ENCODE results near the gene ODR4. TPM values are rescaled to one million over a fixed set of nuclear protein-coding genes. Genes with fewer than 3 reads are reported as not detected.
A peak's percentile ranks its signal among the peaks of the same experiment; 100 is the strongest.

Gene ODR4
- total RNA-seq, 2 experiments from 2014 or later, result 15.9 to 16.0 TPM

DNA sequence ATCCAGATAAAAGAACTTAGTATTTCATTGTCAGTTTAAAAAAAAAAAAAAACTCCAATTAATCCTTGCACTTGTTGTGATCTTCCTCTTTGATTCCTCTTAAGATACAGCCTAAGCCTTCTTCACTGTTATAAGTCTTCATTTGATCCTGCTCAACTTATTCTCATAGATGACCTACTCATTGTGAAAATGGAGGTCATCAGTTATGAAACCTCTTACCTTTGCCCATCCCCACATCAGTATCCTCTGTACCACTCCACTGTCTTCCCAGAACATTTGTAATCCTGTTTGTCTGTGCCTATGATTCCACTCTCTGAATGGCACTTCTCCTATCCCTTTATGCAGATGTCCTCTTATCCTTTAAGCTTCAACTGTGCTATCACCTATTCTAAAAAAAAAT, 28.0 kb downstream of the ODR4 start:
- peaks cover 20% of the 10 kb centered on the region for H3K36me3 Mint-ChIP-seq
- H3K27me3 Mint-ChIP-seq, result no peaks in the 10 kb centered on the region
- H3K9me3 Mint-ChIP-seq, result no peaks in the 10 kb centered on the region
- no peak overlapping the region for H3K4me3 Mint-ChIP-seq
- peaks cover 2% of the 10 kb centered on the region for H3K4me1 Mint-ChIP-seq
- DNase-seq, result no peak
- H3K27ac Mint-ChIP-seq, result no peak overlapping the region

GRCh38 chr1:186404454-186405051, 28.9 kb downstream of the ODR4 start:
- Mint-ChIP-seq H3K27ac (no peak overlapping the region), H3K9me3 (no peaks in the 10 kb centered on the region), H3K4me1 (peaks cover 2% of the 10 kb centered on the region), H3K27me3 (no peaks in the 10 kb centered on the region), H3K4me3 (no peak overlapping the region), H3K36me3 (peaks cover 17% of the 10 kb centered on the region)
- no peak for DNase-seq

DNA sequence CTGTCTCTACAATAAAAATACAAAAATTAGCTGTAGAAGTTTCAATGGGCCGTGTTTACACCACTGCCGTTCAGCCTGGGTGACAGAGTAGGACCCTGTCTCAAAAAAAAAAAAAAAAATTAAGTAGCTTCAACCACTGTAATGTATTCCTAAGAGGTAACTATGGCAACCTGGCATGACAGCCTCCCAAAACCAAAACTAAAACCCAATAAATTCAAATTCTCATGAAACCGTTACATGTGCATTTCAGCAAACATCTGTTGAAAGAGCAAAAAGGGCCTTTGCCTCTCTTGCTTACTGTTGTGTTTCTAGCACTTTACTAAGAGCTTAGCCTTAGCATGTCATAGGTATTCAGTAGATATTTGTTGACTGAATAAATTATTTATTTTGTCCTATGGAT, 33.5 kb downstream of the ODR4 start:
- Mint-ChIP-seq H3K27ac (no peak overlapping the region), H3K27me3 (no peaks in the 10 kb centered on the region), H3K4me3 (no peak overlapping the region), H3K9me3 (no peaks in the 10 kb centered on the region), H3K4me1 (peaks cover 2% of the 10 kb centered on the region), H3K36me3 (peaks cover 7% of the 10 kb centered on the region)
- DNase-seq, result no peak

- H3K27ac Mint-ChIP-seq, result no peak overlapping the region
- H3K4me3 Mint-ChIP-seq, result no peak overlapping the region
- no peaks in the 10 kb centered on the region for H3K9me3 Mint-ChIP-seq
- H3K36me3 Mint-ChIP-seq, result peaks cover 3% of the 10 kb centered on the region
- DNase-seq, result no peak
- no peaks in the 10 kb centered on the region for H3K27me3 Mint-ChIP-seq
- no peaks in the 10 kb centered on the region for H3K4me1 Mint-ChIP-seq
These were observed 37.7 kb downstream of the ODR4 start for GRCh38 chr1:186413319-186413718.

- Mint-ChIP-seq H3K36me3 (peaks cover 19% of the 10 kb centered on the region), H3K9me3 (no peaks in the 10 kb centered on the region), H3K27ac (no peak overlapping the region), H3K4me1 (peaks cover 6% of the 10 kb centered on the region), H3K27me3 (no peaks in the 10 kb centered on the region), H3K4me3 (no peak overlapping the region)
- DNase-seq, result no peak
These were observed 42.9 kb downstream of the ODR4 start for GRCh38 chr1:186418503-186418902.

GRCh38 chr1:186420311-186420710, 44.7 kb downstream of the ODR4 start:
- H3K4me1 Mint-ChIP-seq, result peaks cover 6% of the 10 kb centered on the region
- no peak overlapping the region for H3K4me3 Mint-ChIP-seq
- no peak overlapping the region for H3K27ac Mint-ChIP-seq

GRCh38 chr1:186420923-186421322, 45.3 kb downstream of the ODR4 start:
- Mint-ChIP-seq H3K9me3 (no peaks in the 10 kb centered on the region), H3K27me3 (no peaks in the 10 kb centered on the region), H3K4me1 (peaks cover 6% of the 10 kb centered on the region), H3K27ac (peak overlapping the region; percentile 67), H3K36me3 (peaks cover 21% of the 10 kb centered on the region), H3K4me3 (no peak overlapping the region)
- DNase-seq, result no peak

More at GRCh38 chr1:186420311-186420710, 44.7 kb downstream of the ODR4 start:
- Mint-ChIP-seq H3K9me3 (no peaks in the 10 kb centered on the region), H3K36me3 (peaks cover 19% of the 10 kb centered on the region), H3K27me3 (no peaks in the 10 kb centered on the region)
- no peak for DNase-seq

DNA sequence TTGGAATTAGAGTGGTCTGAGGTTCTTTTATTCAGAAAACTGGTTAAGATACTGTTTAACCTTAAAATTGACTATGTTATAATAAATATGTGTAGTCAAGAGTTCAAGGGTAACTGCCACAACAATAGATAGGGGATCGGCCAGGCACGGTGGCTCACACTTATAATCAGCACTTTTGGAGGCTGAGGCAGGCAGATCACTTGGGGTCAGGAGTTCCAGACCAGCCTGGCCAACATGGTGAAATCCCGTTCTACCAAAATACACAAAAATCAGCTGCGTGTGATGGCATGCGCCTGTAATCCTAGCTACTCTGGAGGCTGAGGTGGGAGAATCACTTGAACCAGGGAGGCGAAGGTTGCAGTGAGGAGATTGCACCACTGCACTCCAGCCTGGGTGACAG, 45.8 kb downstream of the ODR4 start:
- Mint-ChIP-seq H3K4me3 (no peak overlapping the region), H3K27ac (no peak overlapping the region), H3K36me3 (peaks cover 25% of the 10 kb centered on the region), H3K4me1 (peaks cover 6% of the 10 kb centered on the region), H3K27me3 (no peaks in the 10 kb centered on the region), H3K9me3 (no peaks in the 10 kb centered on the region)
- no peak for DNase-seq

DNA sequence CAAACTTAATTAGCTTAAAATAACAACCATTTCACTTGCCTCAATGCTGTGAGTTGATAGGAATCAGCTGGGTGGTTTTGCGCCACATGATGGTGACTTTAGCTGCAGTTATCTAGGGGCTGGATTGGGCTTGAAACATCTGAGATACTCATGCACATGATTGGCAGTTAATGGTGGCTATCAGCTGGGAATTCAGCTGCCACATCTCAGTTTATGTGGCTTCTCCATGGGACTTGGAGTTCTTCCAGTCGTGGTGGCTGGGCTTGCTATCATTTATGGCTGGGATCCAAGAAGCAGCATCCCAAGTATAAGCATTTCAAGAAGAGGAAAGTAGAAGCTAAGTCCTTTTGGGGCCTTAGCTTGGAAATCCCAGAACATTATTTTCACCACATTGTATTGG, 48.9 kb downstream of the ODR4 start:
- Mint-ChIP-seq H3K9me3 (no peaks in the 10 kb centered on the region), H3K36me3 (peaks cover 19% of the 10 kb centered on the region), H3K27ac (no peak overlapping the region), H3K4me3 (no peak overlapping the region), H3K27me3 (no peaks in the 10 kb centered on the region), H3K4me1 (peaks cover 6% of the 10 kb centered on the region)
- no peak for DNase-seq

GRCh38 chr1:186426118-186426517, 50.5 kb downstream of the ODR4 start:
- Mint-ChIP-seq H3K27ac (no peak overlapping the region), H3K4me1 (no peaks in the 10 kb centered on the region), H3K9me3 (no peaks in the 10 kb centered on the region), H3K4me3 (no peak overlapping the region), H3K27me3 (no peaks in the 10 kb centered on the region), H3K36me3 (peaks cover 13% of the 10 kb centered on the region)
- DNase-seq, result no peak

GRCh38 chr1:186429017-186429416, 53.4 kb downstream of the ODR4 start:
- H3K36me3 Mint-ChIP-seq, result peaks cover 9% of the 10 kb centered on the region

GRCh38 chr1:186435336-186435735, 59.7 kb downstream of the ODR4 start:
- H3K4me1 Mint-ChIP-seq, result peaks cover under 1% of the 10 kb centered on the region
- H3K9me3 Mint-ChIP-seq, result no peaks in the 10 kb centered on the region
- DNase-seq, result no peak
- no peak overlapping the region for H3K4me3 Mint-ChIP-seq
- H3K27ac Mint-ChIP-seq, result no peak overlapping the region
- H3K27me3 Mint-ChIP-seq, result no peaks in the 10 kb centered on the region
- peaks cover 10% of the 10 kb centered on the region for H3K36me3 Mint-ChIP-seq

More at GRCh38 chr1:186429017-186429416, 53.4 kb downstream of the ODR4 start:
- no peak for DNase-seq
- Mint-ChIP-seq H3K9me3 (no peaks in the 10 kb centered on the region), H3K27me3 (no peaks in the 10 kb centered on the region), H3K27ac (no peak overlapping the region), H3K4me3 (no peak overlapping the region), H3K4me1 (no peaks in the 10 kb centered on the region)

GRCh38 chr1:186438567-186438966, 62.9 kb downstream of the ODR4 start:
- Mint-ChIP-seq H3K9me3 (no peaks in the 10 kb centered on the region), H3K27me3 (no peaks in the 10 kb centered on the region), H3K36me3 (peaks cover 12% of the 10 kb centered on the region), H3K27ac (no peak overlapping the region), H3K4me1 (peaks cover 12% of the 10 kb centered on the region), H3K4me3 (no peak overlapping the region)
- DNase-seq, result no peak

GRCh38 chr1:186440584-186440983, 64.9 kb downstream of the ODR4 start:
- peaks cover 12% of the 10 kb centered on the region for H3K36me3 Mint-ChIP-seq
- H3K27me3 Mint-ChIP-seq, result no peaks in the 10 kb centered on the region
- H3K4me1 Mint-ChIP-seq, result peaks cover 15% of the 10 kb centered on the region
- no peak overlapping the region for H3K4me3 Mint-ChIP-seq
- H3K9me3 Mint-ChIP-seq, result no peaks in the 10 kb centered on the region
- DNase-seq, result no peak
- H3K27ac Mint-ChIP-seq, result no peak overlapping the region

- no peak overlapping the region for H3K27ac Mint-ChIP-seq
- DNase-seq, result no peak
- H3K4me1 Mint-ChIP-seq, result peaks cover 15% of the 10 kb centered on the region
- H3K9me3 Mint-ChIP-seq, result no peaks in the 10 kb centered on the region
- H3K36me3 Mint-ChIP-seq, result peaks cover 4% of the 10 kb centered on the region
- H3K27me3 Mint-ChIP-seq, result no peaks in the 10 kb centered on the region
- no peak overlapping the region for H3K4me3 Mint-ChIP-seq
These were observed 67.2 kb downstream of the ODR4 start for GRCh38 chr1:186442651-186443375.

- Mint-ChIP-seq H3K27ac (no peak overlapping the region), H3K4me3 (no peak overlapping the region), H3K9me3 (no peaks in the 10 kb centered on the region), H3K27me3 (no peaks in the 10 kb centered on the region), H3K36me3 (peaks cover 4% of the 10 kb centered on the region), H3K4me1 (peaks cover 15% of the 10 kb centered on the region)
- DNase-seq, result no peak
These were observed 68.0 kb downstream of the ODR4 start for GRCh38 chr1:186443638-186444037.
